Testis (tissue), 3 donors: Measurements from ENCODE around the gene KRTAP5-6. TPM values are rescaled to one million over a fixed set of nuclear protein-coding genes. Genes with fewer than 3 reads are reported as not detected.
"Not testable (repeated sequence)": the region's sequence is repeated elsewhere in the genome, so short reads cannot be mapped to it uniquely, and the experiment has no call there.

Experiments
- DNase-seq: peaks from one replicate; pipeline ENCODE4 v3.0.0-alpha.2; 2019
- H3K27ac ChIP-seq, 2 donors: fragments of 200-600 bp; sonication (generic); one replicate each; pipeline ENCODE4 v1.5.1; 2019
- H3K27me3 ChIP-seq: fragments of 200-600 bp; sonication (generic); one replicate; pipeline ENCODE4 v1.5.1; 2019
- H3K36me3 ChIP-seq: fragments of 200-600 bp; sonication (generic); one replicate; pipeline ENCODE4 v1.5.1; 2017; ENCODE audit warnings: low read depth; ENCODE audit errors: missing control alignments
- H3K4me1 ChIP-seq: fragments of 200-600 bp; sonication (generic); one replicate; pipeline ENCODE4 v1.5.1; 2019
- H3K4me3 ChIP-seq, 2 donors: fragments of 200-600 bp; sonication (generic); one replicate each; pipeline ENCODE4 v1.5.1; 2017 to 2019
- H3K9me3 ChIP-seq: fragments of 200-600 bp; sonication (generic); one replicate; pipeline ENCODE4 v1.5.1; 2017
- POLR2A ChIP-seq: fragments of 450-650 bp; IDR thresholded peaks from one replicate; pipeline ENCODE4 v1.6.1; 2017; ENCODE audit warnings: antibody characterized with exemption, mild to moderate bottlenecking, moderate library complexity
- WGBS, 2 donors: methylation state at CpG; one replicate each; pipeline ENCODE4 v1.1.5; 2018; 5-methylcytosine and 5-hydroxymethylcytosine counted together
- intact Hi-C: fragments of 100-400 bp; cut with DNase I; formaldehyde crosslinking; loops from one replicate; pipeline ENCODE4 v1.15.1; 2023; ENCODE audit warnings: low total_unique reads
- polyA plus RNA-seq: library from polyadenylated mRNA; stranded (reverse); fragments of 350-450 nt; fragmentation: Illumina TruSeq; extraction: RNeasy Lipid Tissue Mini Kit (QIAGEN cat#74804); gene quantifications from one replicate; pipeline ENCODE4 v1.2.3, GENCODE V29; 2014; ENCODE audit warnings: low read depth, low replicate concordance; ENCODE audit not compliant: insufficient read depth
- total RNA-seq, 2 donors: library from RNA; depleted of rRNA; stranded (reverse); fragments of >200 nt; gene quantifications; one replicate each; pipeline ENCODE4 v1.2.3, GENCODE V29; 2016
- TF ChIP-seq, protein P1 (sequence below), 3 experiments: fragments of 450-650 bp in 2 of 3; fragments of 200-600 bp in 1 of 3; sonication (generic) in 1 of 3; IDR thresholded peaks; one replicate each; pipeline ENCODE4 v1.5.1; 2016 to 2019; ENCODE audit warnings: antibody characterized with exemption in 3 of 3, mild to moderate bottlenecking in 2 of 3, moderate library complexity in 1 of 3

KRTAP5-6 gene
- total and polyA plus RNA-seq, 3 donors from 2014 or later: not detected

DNA sequence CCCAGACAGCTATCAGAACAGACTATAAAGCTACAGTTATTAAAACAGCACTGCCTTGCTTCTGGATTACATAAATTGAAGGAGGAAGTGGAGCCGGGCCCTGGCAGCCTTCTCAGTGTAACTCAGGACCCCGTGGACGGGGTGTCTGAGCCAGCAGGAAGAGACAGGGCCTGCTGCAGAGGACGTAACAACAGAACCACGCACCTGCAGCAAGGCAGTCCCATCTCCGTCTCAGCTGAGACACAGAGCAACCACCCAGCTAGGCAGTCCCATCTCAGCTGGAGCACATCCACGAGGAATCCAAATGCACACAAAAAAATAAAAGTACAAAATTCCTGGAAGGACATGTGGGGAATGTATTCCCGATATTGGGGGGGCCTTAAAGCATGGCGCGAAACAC is 17.1 kb upstream of the KRTAP5-6 start:
- WGBS, 2 donors: 90 to 93% methylated on average over 10 of the region's 10 CpGs
- DNase-seq: no peak
- TF ChIP-seq POLR2A: no peak
- TF ChIP-seq, protein P1, sequence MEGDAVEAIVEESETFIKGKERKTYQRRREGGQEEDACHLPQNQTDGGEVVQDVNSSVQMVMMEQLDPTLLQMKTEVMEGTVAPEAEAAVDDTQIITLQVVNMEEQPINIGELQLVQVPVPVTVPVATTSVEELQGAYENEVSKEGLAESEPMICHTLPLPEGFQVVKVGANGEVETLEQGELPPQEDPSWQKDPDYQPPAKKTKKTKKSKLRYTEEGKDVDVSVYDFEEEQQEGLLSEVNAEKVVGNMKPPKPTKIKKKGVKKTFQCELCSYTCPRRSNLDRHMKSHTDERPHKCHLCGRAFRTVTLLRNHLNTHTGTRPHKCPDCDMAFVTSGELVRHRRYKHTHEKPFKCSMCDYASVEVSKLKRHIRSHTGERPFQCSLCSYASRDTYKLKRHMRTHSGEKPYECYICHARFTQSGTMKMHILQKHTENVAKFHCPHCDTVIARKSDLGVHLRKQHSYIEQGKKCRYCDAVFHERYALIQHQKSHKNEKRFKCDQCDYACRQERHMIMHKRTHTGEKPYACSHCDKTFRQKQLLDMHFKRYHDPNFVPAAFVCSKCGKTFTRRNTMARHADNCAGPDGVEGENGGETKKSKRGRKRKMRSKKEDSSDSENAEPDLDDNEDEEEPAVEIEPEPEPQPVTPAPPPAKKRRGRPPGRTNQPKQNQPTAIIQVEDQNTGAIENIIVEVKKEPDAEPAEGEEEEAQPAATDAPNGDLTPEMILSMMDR (IDR thresholded peaks at IDR 0.05): no peak
- no peaks in the 10 kb centered on the region for H3K27me3 ChIP-seq
- H3K36me3 ChIP-seq: no peaks in the 10 kb centered on the region
- H3K9me3 ChIP-seq: no peaks in the 10 kb centered on the region
- H3K4me3 ChIP-seq: no peak overlapping the region
- H3K4me1 ChIP-seq: no peaks in the 10 kb centered on the region
- intact Hi-C loops: no loop called here
- no peak overlapping the region for H3K27ac ChIP-seq

DNA sequence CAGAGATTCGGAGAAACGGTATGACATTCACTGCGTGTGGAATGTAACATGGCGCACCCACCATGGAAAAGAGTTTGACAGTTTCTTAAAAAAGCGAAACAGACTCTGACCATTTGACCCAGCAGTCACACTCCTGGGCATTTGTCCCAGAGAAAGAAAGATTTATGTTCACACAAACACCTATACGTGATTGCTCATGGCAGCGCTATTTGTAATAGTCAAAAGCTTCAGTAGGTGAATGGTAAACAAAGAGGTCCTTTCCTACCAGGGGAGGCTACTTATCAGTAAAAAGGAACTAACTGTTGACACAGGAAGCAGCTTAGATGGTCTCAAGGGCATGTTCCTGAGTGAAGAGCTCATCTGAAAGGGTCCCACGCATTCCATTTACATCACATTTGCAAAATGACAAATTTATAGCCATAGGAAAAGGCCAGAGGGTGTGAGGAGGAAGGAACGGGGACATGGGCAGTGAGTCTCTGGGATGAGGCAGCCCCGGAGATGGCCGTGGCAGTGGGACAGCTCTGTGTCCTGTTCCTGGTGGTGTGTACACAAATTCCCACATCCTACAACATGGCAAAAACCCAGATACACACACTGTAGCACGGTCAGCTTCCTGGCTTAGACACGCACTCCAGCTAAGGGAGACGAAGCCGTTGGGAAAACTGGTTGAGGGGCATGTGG is 14.6 kb upstream of the KRTAP5-6 start:
- no peak overlapping the region for H3K4me3 ChIP-seq
- 68 to 79% methylated on average over 15 of the region's 15 CpGs for WGBS, 2 donors
- no peaks in the 10 kb centered on the region for H3K27me3 ChIP-seq
- no peaks in the 10 kb centered on the region for H3K4me1 ChIP-seq
- DNase-seq: no peak
- H3K36me3 ChIP-seq: no peaks in the 10 kb centered on the region
- H3K27ac ChIP-seq: no peak overlapping the region
- intact Hi-C loops: no loop called here
- no peak for TF ChIP-seq POLR2A
- TF ChIP-seq, protein P1 (IDR thresholded peaks at IDR 0.05): no peak
- no peaks in the 10 kb centered on the region for H3K9me3 ChIP-seq

DNA sequence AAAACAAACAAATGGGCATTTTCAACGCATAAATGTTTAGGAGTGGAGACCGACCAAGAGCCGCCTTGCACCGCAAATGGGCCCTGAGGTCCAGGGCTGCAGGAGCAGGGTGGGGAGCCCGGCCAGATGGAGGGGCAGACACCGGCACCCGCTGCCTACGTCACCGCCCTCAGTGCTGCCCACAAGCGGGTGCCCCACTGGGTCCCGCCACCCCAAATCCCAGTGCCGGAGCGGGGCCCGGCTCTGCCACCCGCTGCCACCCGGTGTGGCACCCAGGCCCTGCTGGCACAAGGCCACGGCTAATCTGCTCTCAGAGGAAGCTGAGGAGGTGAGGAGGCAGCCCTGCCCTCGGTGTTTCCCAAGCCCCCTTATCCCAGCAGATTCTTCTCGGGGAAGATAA is 13.8 kb upstream of the KRTAP5-6 start:
- H3K36me3 ChIP-seq, DNase-seq, intact Hi-C loops, H3K4me3 ChIP-seq, H3K9me3 ChIP-seq, H3K4me1 ChIP-seq, H3K27ac ChIP-seq, H3K27me3 ChIP-seq: not testable (repeated sequence)
- 80 to 84% methylated on average over 4 to 19 of the region's 19 CpGs for WGBS, 2 donors

DNA sequence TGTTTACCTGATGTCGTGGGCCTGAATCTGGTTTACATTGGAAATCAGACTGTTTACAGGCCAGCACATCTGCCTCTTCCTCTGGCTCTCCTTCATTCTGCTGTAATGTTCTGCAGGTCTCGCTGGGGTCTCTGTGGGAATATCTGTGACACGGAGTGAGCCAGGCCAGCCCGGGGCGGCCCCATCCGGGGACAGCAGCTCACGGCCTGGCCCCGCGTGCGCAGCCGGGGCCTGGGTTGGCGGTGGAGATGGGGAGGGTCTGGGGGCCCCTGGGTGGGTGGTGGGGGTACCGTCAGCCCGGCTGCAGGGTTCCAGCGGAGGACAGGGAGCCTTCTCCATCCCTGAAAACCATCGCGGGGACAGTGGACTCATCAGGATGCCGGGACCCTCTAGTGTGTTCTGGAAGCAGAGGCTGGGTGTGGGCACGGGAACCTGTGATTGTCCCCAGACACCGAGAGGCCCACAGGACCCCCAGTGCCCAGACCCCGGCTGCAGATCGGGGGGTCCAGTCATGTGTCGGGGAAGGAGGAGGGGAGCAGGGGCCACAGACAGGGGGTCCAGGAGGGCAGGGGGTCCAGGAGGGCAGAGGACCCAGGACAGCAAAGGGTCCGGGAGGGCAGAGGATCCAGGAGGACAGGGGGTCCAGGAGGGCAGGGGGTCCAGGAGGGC is 13.0 kb upstream of the KRTAP5-6 start:
- H3K36me3 ChIP-seq, H3K27me3 ChIP-seq, H3K9me3 ChIP-seq, DNase-seq, intact Hi-C loops, H3K27ac ChIP-seq, H3K4me1 ChIP-seq, H3K4me3 ChIP-seq: not testable (repeated sequence)
- 100% methylated on average over 1 of the region's 24 CpGs; no CpG with 5 or more reads in 1 of the 2 donors for WGBS, 2 donors

DNA sequence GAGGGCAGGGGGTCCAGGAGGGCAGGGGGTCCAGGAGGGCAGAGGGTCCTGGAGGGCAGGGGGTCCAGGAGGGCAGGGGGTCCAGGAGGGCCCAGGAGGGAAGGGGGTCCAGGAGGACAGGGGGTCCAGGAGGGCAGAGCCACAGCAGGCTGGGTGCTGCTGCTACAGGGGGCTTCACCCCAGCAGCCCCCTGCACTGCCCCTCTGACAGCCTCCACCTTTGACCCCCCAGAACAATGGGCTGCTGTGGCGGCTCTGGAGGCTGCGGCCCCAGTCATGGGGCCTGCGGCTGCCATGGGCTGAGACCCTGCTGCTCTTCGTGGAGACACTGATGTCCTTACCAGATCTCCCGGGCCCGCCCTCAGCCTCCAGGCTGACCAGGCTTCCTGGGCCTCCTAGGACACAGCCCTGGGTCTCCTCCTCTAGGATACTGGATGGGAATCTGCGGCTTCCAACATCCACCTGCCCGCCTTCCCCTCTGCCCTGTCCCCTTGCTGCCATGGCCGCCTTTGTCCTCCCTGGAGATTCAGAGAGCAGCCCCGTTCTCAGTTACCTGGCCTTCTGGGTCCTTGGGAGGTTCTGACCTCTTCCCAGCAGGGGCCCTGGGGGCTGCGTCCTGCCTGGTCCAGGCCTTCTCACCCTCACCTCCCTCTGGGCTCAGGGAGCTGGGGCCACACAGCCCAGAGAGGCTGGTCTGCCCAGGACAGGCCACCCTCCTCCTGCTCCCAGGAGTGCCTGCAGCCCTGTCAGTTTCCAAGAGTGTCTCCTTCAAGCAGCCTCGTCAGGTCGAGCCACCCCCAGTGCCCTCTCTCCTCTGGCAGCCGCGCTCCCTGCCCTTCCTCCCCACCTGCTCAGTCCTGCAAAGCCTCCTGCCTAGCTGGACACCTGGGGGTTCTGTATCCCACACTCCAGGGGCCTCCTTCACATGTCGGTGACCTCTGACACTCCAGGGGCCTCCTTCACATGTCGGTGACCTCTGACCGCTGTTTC is 11.8 kb upstream of the KRTAP5-6 start:
- H3K36me3 ChIP-seq, intact Hi-C loops, H3K27ac ChIP-seq, H3K4me3 ChIP-seq, H3K9me3 ChIP-seq, H3K27me3 ChIP-seq, H3K4me1 ChIP-seq, DNase-seq: not testable (repeated sequence)
- WGBS, 2 donors: 82 to 87% methylated on average over 5 to 13 of the region's 18 CpGs

DNA sequence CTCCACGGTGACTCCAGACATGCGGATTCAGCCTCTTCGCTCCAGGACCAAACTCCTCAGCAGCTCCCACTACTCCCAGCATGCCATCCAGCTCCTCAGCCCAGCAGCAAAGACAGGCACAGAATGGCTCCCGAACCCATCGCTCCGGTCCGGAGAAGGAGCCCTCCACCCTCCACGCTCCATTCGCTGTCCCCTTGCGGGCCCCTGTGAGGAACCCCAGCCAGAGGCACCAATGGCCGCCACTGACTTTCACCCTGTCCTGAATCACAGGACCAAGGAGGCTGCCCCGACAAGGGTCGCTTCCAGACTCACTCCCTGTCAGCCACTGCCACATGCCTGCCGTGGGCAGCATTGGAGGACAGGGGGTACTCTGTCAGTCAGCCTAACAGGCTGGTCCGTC is 10.8 kb upstream of the KRTAP5-6 start:
- H3K9me3 ChIP-seq, DNase-seq, intact Hi-C loops, H3K27ac ChIP-seq, H3K4me1 ChIP-seq, H3K36me3 ChIP-seq, H3K27me3 ChIP-seq, H3K4me3 ChIP-seq: not testable (repeated sequence)
- 80% methylated on average over 9 to 12 of the region's 15 CpGs for WGBS, 2 donors

DNA sequence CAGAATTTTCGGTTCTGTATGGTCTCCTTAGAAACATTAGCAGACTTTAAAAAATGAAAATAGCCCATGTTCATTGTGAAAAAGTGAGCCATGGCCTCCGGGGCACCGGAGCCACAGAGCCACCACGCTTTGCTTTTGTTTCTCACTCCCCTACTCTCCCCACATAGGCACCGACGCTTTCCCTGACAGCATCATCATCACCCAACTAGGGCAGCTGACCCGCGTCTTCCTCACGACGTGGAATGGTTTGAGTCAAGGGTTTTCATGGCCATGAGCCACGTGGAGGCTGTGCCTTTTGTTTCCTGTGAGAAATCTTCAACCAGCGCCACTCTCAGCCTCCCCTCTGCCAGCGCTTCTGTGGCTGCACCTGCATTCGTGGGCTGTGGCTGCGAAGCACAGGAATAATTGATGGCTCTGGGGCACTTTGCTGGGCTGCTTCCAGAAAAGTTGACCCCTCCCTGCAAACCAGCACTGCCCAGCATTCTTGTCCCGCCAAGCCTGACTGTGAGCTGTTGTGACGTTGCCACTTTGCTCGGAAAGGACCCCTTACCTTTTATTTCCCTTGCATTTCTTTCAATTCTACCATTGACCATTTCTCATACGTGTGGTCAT is 8.6 kb upstream of the KRTAP5-6 start:
- H3K27me3 ChIP-seq, H3K9me3 ChIP-seq, H3K4me3 ChIP-seq, DNase-seq, H3K27ac ChIP-seq, H3K36me3 ChIP-seq, H3K4me1 ChIP-seq, intact Hi-C loops: not testable (repeated sequence)
- 72 to 76% methylated on average over 19 of the region's 19 CpGs for WGBS, 2 donors

DNA sequence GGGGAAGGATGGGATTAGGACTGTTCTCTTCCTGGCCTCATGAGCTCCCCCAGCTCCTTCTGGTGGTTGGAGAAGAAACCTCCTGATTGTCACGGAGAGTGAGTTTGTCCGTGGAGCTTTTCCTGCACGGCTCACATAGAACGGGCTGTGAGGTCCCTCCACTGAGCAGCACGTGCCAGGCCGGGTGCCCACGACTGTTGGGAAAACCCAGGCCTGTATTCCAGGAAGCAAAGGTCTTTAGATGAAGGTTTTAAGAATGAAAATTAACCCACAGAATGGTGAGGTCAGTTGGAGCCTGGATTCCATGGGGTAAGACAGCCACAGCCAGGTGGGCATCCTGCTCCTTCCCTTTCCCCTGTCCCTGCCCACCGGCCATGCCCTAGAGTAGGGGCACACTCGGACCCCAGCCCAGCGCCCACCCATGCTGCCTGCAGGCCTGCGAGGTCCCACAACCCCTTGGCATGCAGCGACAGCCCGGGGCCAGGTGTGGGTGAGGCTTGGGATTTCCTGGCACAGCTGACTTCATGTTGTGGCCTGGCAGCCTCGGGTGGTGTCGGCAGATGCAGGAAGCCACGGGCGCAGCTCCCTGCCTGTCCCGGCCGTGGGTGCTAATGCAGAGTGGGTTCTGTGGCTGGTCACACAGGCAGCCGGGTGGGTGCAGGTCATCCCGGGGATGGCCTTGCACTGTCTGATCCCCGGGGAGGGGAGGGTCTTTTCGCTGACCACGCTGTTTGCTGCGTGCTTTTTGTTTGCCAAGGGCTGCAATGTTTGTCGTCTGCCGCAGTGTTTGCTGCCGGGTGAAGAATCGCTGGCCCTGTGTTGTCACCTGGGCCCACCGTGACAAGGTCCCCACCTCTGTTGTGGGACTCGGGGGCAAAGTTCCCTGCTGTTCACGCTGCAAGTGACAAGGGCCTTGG is 7.5 kb upstream of the KRTAP5-6 start:
- H3K27ac ChIP-seq, DNase-seq, H3K36me3 ChIP-seq, H3K4me1 ChIP-seq, H3K9me3 ChIP-seq, H3K4me3 ChIP-seq, H3K27me3 ChIP-seq: not testable (repeated sequence)
- WGBS, 2 donors: 76 to 92% methylated on average over 11 to 22 of the region's 32 CpGs
- intact Hi-C loops: loop anchor here (5.0 kb wide), 1 partner anchor 143 kb away; the partner anchor contains the start of gene SYT8
